Measurements from ENCODE around the gene LRP2. TPM values are rescaled to one million over a fixed set of nuclear protein-coding genes. Genes with fewer than 3 reads are reported as not detected.

The LRP2 gene
- total RNA-seq, 4 donors from 2014 or later, result not detected

- H3K27me3 ChIP-seq, result no peaks in the 10 kb centered on the region
- H3K27ac ChIP-seq, result no peak overlapping the region
- ATAC-seq, result no peak
- H3K9me3 ChIP-seq, result no peaks in the 10 kb centered on the region
- no peaks in the 10 kb centered on the region for H3K36me3 ChIP-seq
- 40% methylated on average over 1 of the region's 2 CpGs; no CpG with 5 or more reads in 1 of the 2 donors for WGBS, 2 donors (ENCODE audit: low coverage in 1 of 2)
- H3K4me1 ChIP-seq, result no peaks in the 10 kb centered on the region
- H3K4me3 ChIP-seq, result no peak overlapping the region
- TF ChIP-seq CTCF (IDR thresholded peaks at IDR 0.05) (no peak), POLR2AphosphoS5 (IDR thresholded peaks at IDR 0.05) (no peak), POLR2A (IDR thresholded peaks at IDR 0.05) (no peak), EP300 (IDR thresholded peaks at IDR 0.05) (no peak)
Measured at GRCh38 chr2:169172914-169173313, 189.4 kb downstream of the LRP2 start.

- H3K4me1 ChIP-seq, result no peaks in the 10 kb centered on the region
- 54 to 68% methylated on average over 2 of the region's 2 CpGs for WGBS, 2 donors (ENCODE audit: low coverage in 1 of 2)
- no peak for TF ChIP-seq EP300 (IDR thresholded peaks at IDR 0.05)
- no peak for TF ChIP-seq POLR2AphosphoS5 (IDR thresholded peaks at IDR 0.05)
- no peak for TF ChIP-seq POLR2A (IDR thresholded peaks at IDR 0.05)
- no peak for TF ChIP-seq CTCF (IDR thresholded peaks at IDR 0.05)
Measured at GRCh38 chr2:169172151-169172735, 190.1 kb downstream of the LRP2 start.

GRCh38 chr2:169165791-169166190, 196.5 kb downstream of the LRP2 start:
- Histone ChIP-seq H3K36me3 (no peaks in the 10 kb centered on the region), H3K4me1 (no peaks in the 10 kb centered on the region), H3K27me3 (no peaks in the 10 kb centered on the region), H3K9me3 (no peaks in the 10 kb centered on the region), H3K4me3 (no peak overlapping the region), H3K27ac (no peak overlapping the region)
- TF ChIP-seq CTCF (IDR thresholded peaks at IDR 0.05), result no peak
- TF ChIP-seq POLR2AphosphoS5 (IDR thresholded peaks at IDR 0.05), result no peak
- TF ChIP-seq POLR2A (IDR thresholded peaks at IDR 0.05), result no peak
- TF ChIP-seq EP300 (IDR thresholded peaks at IDR 0.05), result no peak
- WGBS, 2 donors (ENCODE audit: low coverage in 1 of 2), result 88 to 92% methylated on average over 2 to 3 of the region's 3 CpGs
- ATAC-seq, result no peak

More at GRCh38 chr2:169172151-169172735, 190.1 kb downstream of the LRP2 start:
- Histone ChIP-seq H3K9me3 (no peaks in the 10 kb centered on the region), H3K27ac (no peak overlapping the region), H3K27me3 (no peaks in the 10 kb centered on the region), H3K36me3 (no peaks in the 10 kb centered on the region), H3K4me3 (no peak overlapping the region)
- no peak for ATAC-seq

- TF ChIP-seq CTCF (IDR thresholded peaks at IDR 0.05), result no peak
- TF ChIP-seq EP300 (IDR thresholded peaks at IDR 0.05), result no peak
- no peak for TF ChIP-seq POLR2A (IDR thresholded peaks at IDR 0.05)
- TF ChIP-seq POLR2AphosphoS5 (IDR thresholded peaks at IDR 0.05), result no peak
- 65% methylated on average over 2 of the region's 2 CpGs; no CpG with 5 or more reads in 1 of the 2 donors for WGBS, 2 donors (ENCODE audit: low coverage in 1 of 2)
- Histone ChIP-seq H3K27me3 (no peaks in the 10 kb centered on the region), H3K4me3 (no peak overlapping the region), H3K27ac (no peak overlapping the region), H3K36me3 (no peaks in the 10 kb centered on the region), H3K4me1 (no peaks in the 10 kb centered on the region), H3K9me3 (no peaks in the 10 kb centered on the region)
- ATAC-seq, result no peak
Measured at GRCh38 chr2:169164311-169164710, 198.0 kb downstream of the LRP2 start.

GRCh38 chr2:169162613-169163012, 199.7 kb downstream of the LRP2 start:
- TF ChIP-seq EP300 (IDR thresholded peaks at IDR 0.05), result no peak
- no peak for TF ChIP-seq POLR2A (IDR thresholded peaks at IDR 0.05)
- TF ChIP-seq CTCF (IDR thresholded peaks at IDR 0.05), result no peak
- no peak for TF ChIP-seq POLR2AphosphoS5 (IDR thresholded peaks at IDR 0.05)
- H3K27ac ChIP-seq, result no peak overlapping the region
- H3K27me3 ChIP-seq, result no peaks in the 10 kb centered on the region
- no peak for ATAC-seq
- no peak overlapping the region for H3K4me3 ChIP-seq
- no peaks in the 10 kb centered on the region for H3K9me3 ChIP-seq
- no peaks in the 10 kb centered on the region for H3K36me3 ChIP-seq
- 74 to 89% methylated on average over 3 to 4 of the region's 4 CpGs for WGBS, 2 donors (ENCODE audit: low coverage in 1 of 2)
- no peaks in the 10 kb centered on the region for H3K4me1 ChIP-seq

Data from gastroesophageal sphincter (tissue), 4 donors.